Sciatic nerve (tissue), 2 donors: ENCODE measurements around the gene APOH. TPM values are rescaled to one million over a fixed set of nuclear protein-coding genes. Genes with fewer than 3 reads are reported as not detected.
"Not testable (repeated sequence)": the region's sequence is repeated elsewhere in the genome, so short reads cannot be mapped to it uniquely, and the experiment has no call there.

Source experiments
- ATAC-seq: fragments of 200-7000 bp; cut with Tn5 transposase; one replicate; pipeline ENCODE4 v1.9.1; 2020; ENCODE audit warnings: mild to moderate bottlenecking, moderate library complexity
- DNase-seq: peaks from one replicate; pipeline ENCODE4 v3.0.0-alpha.2; 2020; ENCODE audit warnings: low spot score
- intact Hi-C: fragments of 100-400 bp; cut with DNase I; formaldehyde crosslinking; loops from one replicate; pipeline ENCODE4 v1.14.2; 2022
- total RNA-seq: library from RNA; stranded (reverse); fragmentation: NEBNext Ultra II Directional; extraction: Animal tissue kit (Norgen Biotek cat#: 25700); gene quantifications from one replicate; pipeline ENCODE4 v1.2.1, GENCODE V29; 2021
- donor health status: DM: no; HTN: no; CAD: no.
- donor health status: DM: no; HTN: no; CAD: no.

Gene APOH
- not detected for total RNA-seq

- no peak for DNase-seq
- ATAC-seq, result no peak
- intact Hi-C loops, result no loop called here
These were observed at the start of gene APOH for GRCh38 chr17:66228887-66229782. Gene APOH (minus strand): TSS chr17:66229415. CDS start chr17:66229379, 36 bp downstream.

GRCh38 chr17:66277191-66277590 is 48.0 kb upstream of the APOH start:
- intact Hi-C loops, result no loop called here
- no peak for ATAC-seq
- DNase-seq, result no peak

GRCh38 chr17:66276328-66276937 is 47.2 kb upstream of the APOH start:
- intact Hi-C loops, result no loop called here
- no peak for ATAC-seq

GRCh38 chr17:66275651-66276050 is 46.4 kb upstream of the APOH start:
- intact Hi-C loops, result no loop called here
- DNase-seq (no peak), ATAC-seq (no peak)

More at GRCh38 chr17:66276328-66276937, 47.2 kb upstream of the APOH start:
- no peak for DNase-seq

- DNase-seq (no peak), ATAC-seq (no peak)
- intact Hi-C loops, result no loop called here
These were observed 44.3 kb upstream of the APOH start for GRCh38 chr17:66273586-66273848.

- intact Hi-C loops, result no loop called here
- ATAC-seq (no peak), DNase-seq (no peak)
These were observed 43.8 kb upstream of the APOH start for GRCh38 chr17:66272811-66273585.

GRCh38 chr17:66271512-66271911 is 42.3 kb upstream of the APOH start:
- ATAC-seq, result no peak
- no peak for DNase-seq
- intact Hi-C loops, result no loop called here

GRCh38 chr17:66270106-66270505 is 40.9 kb upstream of the APOH start:
- no peak for DNase-seq
- intact Hi-C loops, result no loop called here
- no peak for ATAC-seq

GRCh38 chr17:66268247-66268927 is 39.2 kb upstream of the APOH start:
- intact Hi-C loops, result no loop called here
- no peak for ATAC-seq
- DNase-seq, result no peak

GRCh38 chr17:66264696-66265095 is 35.5 kb upstream of the APOH start:
- no peak for DNase-seq
- ATAC-seq, result no peak
- intact Hi-C loops, result no loop called here

GRCh38 chr17:66262767-66263166 is 33.6 kb upstream of the APOH start:
- no peak for DNase-seq
- intact Hi-C loops, result no loop called here
- ATAC-seq, result no peak

GRCh38 chr17:66260688-66261087 is 31.5 kb upstream of the APOH start:
- intact Hi-C loops, result no loop called here
- ATAC-seq, result no peak

GRCh38 chr17:66260275-66260674 is 31.1 kb upstream of the APOH start:
- ATAC-seq (no peak), DNase-seq (no peak)
- intact Hi-C loops, result no loop called here

More at GRCh38 chr17:66260688-66261087, 31.5 kb upstream of the APOH start:
- no peak for DNase-seq

- intact Hi-C loops, result loop anchor here (5.0 kb wide), 1 partner anchor 422 kb away; no protein-coding TSS in a partner anchor
- ATAC-seq, result no peak
These were observed 26.3 kb upstream of the APOH start for GRCh38 chr17:66255527-66255971.

GRCh38 chr17:66255112-66255511 is 25.9 kb upstream of the APOH start:
- intact Hi-C loops, result loop anchor here (5.0 kb wide), 1 partner anchor 422 kb away; no protein-coding TSS in a partner anchor
- ATAC-seq, result peak; percentile 90
- DNase-seq, result no peak

More at GRCh38 chr17:66255527-66255971, 26.3 kb upstream of the APOH start:
- DNase-seq, result no peak

GRCh38 chr17:66253458-66253857 is 24.2 kb upstream of the APOH start:
- ATAC-seq, DNase-seq, intact Hi-C loops: not testable (repeated sequence)

GRCh38 chr17:66250686-66251085 is 21.5 kb upstream of the APOH start:
- intact Hi-C loops, result no loop called here
- DNase-seq (no peak), ATAC-seq (no peak)

GRCh38 chr17:66248285-66248684 is 19.1 kb upstream of the APOH start:
- ATAC-seq (no peak), DNase-seq (no peak)
- intact Hi-C loops, result no loop called here

GRCh38 chr17:66241839-66242238 is 12.6 kb upstream of the APOH start:
- intact Hi-C loops, result no loop called here
- ATAC-seq, result no peak

More at GRCh38 chr17:66241839-66242238, 12.6 kb upstream of the APOH start:
- no peak for DNase-seq
